Amniotic stem cell (primary cell): ENCODE measurements around the gene GLUL.
"Not testable (repeated sequence)": the region's sequence is repeated elsewhere in the genome, so short reads cannot be mapped to it uniquely, and the experiment has no call there.

Source experiments
- DNase-seq: peaks from one replicate; lab custom pipeline; 2025; lab: John Stamatoyannopoulos, UW

Gene GLUL

GRCh38 chr1:182394055-182394775 lies 2.6 kb upstream of the GLUL start:
- DNase-seq: no peak

DNA sequence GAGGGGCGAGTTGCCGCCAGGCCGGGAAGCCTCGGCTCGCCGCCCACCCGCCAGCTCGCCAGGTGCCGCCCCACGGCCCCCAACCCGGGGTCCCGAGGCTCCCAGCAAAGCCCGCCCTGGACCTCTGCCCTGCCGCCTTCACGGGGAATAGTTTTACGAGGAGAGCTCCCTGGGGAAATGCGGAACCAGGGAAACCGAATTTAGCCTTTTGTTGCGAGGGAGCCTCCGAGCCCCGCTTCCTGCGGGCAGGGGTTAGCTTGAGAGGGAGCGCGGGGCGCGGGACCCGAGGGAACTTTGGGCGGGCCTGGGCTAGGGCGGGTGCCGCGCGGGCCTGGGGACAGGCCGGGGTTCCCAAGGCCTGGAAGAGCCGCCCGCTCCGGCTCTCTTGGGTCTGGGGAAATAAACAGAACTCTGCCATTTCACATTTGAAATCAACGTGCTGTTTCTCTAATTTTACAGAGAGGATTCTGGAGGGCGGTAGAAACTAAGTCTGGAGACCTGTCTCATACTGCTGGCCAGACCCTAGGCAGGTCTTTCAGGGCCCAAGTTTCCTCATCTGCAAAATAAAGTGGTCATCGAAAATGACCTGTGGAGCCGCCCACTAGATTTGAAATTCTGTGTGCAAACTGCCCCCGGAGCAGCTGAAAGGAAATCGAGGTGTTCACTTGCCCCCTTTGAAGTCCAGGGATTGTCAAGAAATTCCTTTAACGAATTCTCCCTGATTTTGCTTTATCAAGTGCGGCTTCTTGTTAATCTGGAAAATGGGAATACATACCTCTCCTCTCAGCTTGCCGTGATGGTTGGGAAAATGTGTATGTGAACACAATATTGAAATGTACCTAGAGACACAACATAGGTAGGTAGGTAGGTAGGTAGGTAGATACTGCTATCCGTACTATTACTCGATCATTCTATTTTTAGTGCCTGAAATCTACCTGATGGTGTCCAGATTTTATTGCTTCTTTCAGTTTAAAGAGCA lies 749 bp upstream of the GLUL start:
- no peak for DNase-seq

- no peak for DNase-seq
Measured at GRCh38 chr1:182391028-182391361, 595 bp downstream of the GLUL start.

DNA sequence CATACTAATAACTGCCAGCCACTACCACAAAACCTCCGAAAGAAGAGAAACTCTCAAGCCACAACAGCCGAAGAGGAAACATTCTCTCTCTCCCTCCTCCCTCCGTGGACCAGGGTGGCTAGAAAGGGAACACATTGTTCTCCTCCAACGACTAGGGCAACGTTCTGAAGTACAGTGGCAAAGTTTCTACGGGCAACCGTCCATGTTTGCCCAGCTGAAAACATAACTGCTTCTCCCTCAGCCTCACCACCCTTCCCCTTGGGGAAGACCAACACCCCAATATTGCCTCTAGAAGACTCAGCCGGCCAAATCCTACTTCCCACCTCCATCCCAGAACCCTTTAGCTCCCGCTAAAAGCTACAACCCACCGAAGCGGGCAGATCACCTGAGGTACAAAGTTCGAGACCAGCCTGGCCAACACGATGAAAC lies 2.0 kb downstream of the GLUL start:
- DNase-seq: no peak

DNA sequence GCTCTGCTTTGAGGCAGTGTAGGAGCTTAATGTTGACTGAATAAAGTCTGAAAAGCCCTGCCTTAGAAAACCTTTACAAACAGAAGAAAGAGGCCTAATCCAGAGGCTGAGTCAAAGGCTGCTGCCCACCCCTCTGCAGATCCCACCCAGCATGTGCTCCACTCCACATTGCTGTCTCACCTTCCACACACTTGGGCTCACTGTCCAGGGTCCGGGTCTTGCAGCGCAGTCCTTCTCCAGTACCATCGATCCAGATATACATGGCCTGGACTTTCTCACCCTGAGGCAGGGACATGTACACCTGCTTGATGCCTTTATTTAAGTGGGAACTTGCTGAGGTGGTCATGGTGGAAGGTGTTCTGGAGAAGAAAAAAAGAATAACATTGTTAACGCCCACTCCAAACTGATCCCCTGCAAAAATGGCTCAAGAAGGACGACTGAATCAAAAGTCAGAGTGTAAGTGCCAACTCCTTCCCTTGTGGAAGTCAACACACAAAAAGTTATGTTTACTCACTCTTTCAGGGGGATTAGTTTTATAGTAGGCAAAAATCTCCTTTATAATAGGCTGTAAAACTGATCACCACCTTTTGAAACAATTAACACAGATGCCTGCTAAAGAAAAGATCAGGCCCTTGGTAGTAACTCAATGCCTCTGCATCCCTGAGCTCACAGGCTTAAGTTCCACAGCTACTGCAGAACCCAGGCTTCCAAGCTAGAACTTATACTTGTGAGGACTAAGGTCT lies 3.0 kb downstream of the GLUL start:
- DNase-seq: no peak

GRCh38 chr1:182387566-182387965 lies 4.0 kb downstream of the GLUL start:
- no peak for DNase-seq

DNA sequence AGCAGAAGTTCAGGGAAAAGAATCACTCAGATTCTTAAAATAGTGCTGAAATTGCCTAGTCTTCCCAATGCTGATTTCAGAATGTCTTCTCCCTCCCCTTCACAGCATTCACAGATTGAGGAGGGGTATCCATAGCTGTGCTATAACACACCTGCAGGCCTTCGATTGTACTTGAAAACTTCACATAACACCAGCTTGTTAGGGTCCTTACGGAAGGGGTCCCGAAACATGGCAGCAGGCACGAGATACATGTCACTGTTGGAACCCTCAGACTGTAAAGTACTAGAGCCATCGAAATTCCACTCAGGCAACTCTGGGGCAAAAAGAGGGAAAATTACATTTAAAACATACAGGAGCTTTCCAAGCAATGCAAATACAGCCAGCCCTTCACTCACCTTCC lies 4.6 kb downstream of the GLUL start:
- no peak for DNase-seq

DNA sequence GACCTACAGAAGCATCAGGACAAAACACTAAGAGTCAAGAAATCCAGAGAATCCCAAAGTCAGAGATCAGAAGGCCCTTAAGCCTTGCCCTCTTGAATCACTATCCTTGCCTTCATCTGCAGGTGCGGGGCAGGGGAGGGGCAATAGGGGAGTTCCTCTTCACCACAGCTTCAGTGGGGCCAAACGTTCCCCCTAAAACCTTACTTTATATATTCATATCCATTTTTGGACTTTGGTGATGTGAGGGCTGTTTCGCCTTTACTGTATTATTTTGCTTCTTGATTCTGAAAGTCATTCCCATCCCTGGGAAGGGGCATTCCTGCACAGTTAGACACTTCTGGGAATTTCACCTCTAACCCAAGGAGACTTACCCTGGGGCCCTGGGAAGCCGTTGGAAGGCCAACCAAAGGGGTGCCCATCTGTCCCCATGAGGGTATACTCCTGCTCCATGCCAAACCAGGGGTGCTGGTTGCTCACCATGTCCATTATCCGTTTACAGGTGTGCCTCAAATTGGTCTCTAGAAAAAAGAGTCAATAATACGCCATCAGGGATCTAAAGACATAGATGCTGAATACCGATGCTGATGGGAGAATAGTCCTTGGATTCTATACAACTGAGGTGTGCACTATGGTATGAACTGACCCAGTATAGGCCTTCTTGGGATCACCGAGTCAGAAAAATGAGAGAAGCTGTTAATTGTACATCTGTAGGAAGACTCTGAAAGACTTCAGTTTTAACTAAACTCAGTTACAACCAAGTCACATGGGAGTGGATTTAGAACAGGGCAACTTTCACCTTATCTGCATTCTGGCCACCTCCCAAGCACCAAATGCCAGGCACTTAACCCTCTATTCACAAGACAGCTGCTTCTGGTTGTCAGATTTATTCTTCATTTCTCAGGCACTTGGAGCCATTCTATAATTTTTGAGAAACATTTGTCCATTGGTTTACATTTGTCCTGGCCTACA lies 5.4 kb downstream of the GLUL start:
- DNase-seq: no peak

GRCh38 chr1:182384387-182384960 lies 7.1 kb downstream of the GLUL start:
- no peak for DNase-seq

GRCh38 chr1:182383934-182384333 lies 7.7 kb downstream of the GLUL start:
- no peak for DNase-seq

DNA sequence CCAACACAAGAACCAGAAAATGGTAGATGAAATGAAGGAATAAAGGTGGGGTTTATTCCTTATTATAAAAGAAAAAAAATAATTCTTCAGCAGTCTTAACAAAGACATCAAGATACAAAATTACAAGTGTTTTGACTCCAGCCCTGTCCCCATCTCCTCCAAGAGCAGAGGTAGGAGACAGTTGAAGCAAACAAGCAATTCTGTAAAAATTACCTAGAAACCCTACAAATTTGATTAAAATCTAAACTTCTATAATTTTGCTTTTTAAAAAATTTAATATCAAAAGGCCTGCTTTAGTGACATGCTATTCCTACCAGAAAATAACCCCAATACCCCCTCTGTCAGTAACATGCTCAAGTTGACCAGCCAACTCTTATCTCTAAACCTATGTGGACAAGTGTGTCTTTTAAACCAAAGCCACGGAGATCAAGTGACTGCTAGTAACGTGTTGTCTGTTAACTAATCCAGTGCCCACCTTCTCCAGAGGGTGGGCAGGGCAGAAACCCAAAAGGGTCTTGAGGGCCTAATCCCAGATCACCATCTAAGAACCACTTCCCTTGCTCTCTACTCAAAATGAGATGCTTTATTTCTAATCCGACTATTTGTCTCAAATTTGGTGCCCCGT lies 8.4 kb downstream of the GLUL start:
- no peak for DNase-seq

- no peak for DNase-seq
Measured at GRCh38 chr1:182381962-182382819, 9.4 kb downstream of the GLUL start.

DNA sequence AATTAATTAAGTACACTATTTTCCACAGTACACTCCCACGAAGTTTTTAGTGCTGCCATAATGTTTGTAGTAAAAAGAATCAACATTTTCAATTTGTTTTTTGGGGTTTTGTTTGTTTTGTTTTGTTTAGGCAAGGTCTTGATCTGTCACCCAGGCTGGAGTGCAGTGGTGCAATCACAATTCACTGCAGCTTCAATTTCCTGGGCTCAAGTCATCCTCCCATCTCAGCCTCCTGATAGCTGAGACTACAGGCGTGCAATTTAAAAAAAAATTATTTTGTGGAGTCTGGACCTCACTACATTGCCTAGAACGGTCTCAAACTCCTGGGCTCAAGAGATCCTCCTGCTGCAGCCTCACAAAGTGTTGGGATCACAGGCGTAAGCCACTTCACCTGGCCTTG lies 11.4 kb downstream of the GLUL start:
- DNase-seq: no peak

GRCh38 chr1:182379781-182380180 lies 11.8 kb downstream of the GLUL start:
- DNase-seq: not testable (repeated sequence)

GRCh38 chr1:182376936-182377574 lies 14.5 kb downstream of the GLUL start:
- DNase-seq: no peak

DNA sequence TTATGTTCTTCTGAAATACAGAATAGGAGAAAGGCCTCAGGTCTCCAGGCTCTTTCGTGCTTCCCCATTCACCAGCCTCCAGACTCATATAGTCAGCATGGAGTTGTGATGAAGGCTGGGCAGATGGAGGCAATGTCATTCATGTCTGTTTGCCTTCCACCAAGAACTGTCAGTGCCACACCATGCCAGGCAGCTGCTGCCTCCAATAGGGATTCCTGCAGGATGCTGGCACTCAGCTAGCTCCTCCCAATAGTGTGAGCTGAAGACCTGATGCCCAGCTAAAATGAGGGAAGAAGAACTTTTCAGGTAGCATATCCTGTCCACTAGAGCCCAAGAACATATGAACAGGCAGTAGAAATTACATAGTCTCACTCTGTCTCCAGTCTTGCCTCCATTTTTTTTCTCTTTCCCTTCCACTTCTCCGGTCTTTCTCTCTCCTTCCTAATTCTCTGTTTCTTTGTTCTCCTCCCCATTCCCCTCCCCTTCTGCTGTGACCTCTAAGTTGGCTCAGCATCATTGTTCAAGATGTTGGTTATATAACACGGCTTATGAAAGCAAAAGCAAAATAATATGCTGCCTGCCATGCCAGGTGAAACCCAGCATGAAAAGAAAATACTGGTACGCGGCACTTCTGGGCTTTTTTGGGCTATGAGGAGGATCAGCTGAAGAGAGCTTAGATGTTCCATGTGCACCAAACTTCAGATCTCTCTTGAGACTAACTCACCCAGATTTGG lies 17.3 kb downstream of the GLUL start:
- no peak for DNase-seq

GRCh38 chr1:182370532-182370931 lies 21.1 kb downstream of the GLUL start:
- DNase-seq: no peak

DNA sequence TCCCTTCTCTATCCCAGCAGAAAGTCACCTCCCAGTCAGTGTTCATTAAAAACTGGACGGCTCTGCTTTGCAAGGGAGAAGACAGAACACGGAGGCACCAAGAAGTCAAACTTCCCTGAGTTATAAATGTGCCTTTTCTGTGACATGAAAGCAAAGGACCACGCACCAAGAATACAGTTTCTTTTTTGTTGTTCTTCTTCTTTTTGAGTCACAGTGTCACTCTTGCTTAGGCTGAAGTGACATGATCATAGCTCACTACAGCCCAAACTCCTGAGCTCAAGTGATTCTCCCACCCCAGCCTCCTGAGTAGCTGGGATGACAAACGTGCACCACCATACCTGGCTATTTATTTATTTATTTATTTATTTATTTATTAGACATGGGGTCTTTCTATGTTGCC lies 22.7 kb downstream of the GLUL start:
- DNase-seq: no peak
